LNCaP clone FGC (cell line): ENCODE results near the gene WNT7B.

Experiments used
- DNase-seq: peaks from one replicate; pipeline ENCODE4 v3.0.0-alpha.2; 2011; ENCODE audit warnings: low read depth
- H3K4me3 ChIP-seq: 2 replicates; pipeline ENCODE4 v1.5.1; 2011; ENCODE audit warnings: mild to moderate bottlenecking, low read depth, low read length, control low read depth
- CTCF ChIP-seq: IDR thresholded peaks from 2 replicates; pipeline ENCODE4 v1.5.1; 2012; ENCODE audit warnings: mild to moderate bottlenecking; ENCODE audit not compliant: control insufficient read depth, insufficient read depth; ENCODE audit errors: extremely low read depth

Gene WNT7B

GRCh38 chr22:45893516-45893915, 83.4 kb downstream of the WNT7B start:
- H3K4me3 ChIP-seq: no peak overlapping the region
- no peak for DNase-seq
- TF ChIP-seq CTCF: no peak

- no peak overlapping the region for H3K4me3 ChIP-seq
- no peak for TF ChIP-seq CTCF
- DNase-seq: no peak
These were observed 84.1 kb downstream of the WNT7B start for GRCh38 chr22:45892681-45893461.

GRCh38 chr22:45891996-45892621, 84.9 kb downstream of the WNT7B start:
- no peak for TF ChIP-seq CTCF
- no peak overlapping the region for H3K4me3 ChIP-seq
- no peak for DNase-seq

- DNase-seq: no peak
- TF ChIP-seq CTCF: no peak
- no peak overlapping the region for H3K4me3 ChIP-seq
These were observed 85.4 kb downstream of the WNT7B start for GRCh38 chr22:45891471-45891995.

- H3K4me3 ChIP-seq: no peak overlapping the region
- no peak for TF ChIP-seq CTCF
- DNase-seq: no peak
These were observed 85.9 kb downstream of the WNT7B start for GRCh38 chr22:45891021-45891421.

GRCh38 chr22:45890351-45890635, 86.7 kb downstream of the WNT7B start:
- DNase-seq: no peak
- no peak overlapping the region for H3K4me3 ChIP-seq
- TF ChIP-seq CTCF: no peak
